Right lobe of liver (tissue), 6 donors: Measurements from ENCODE around the gene ZNF827. TPM values are rescaled to one million over a fixed set of nuclear protein-coding genes. Genes with fewer than 3 reads are reported as not detected.

ENCODE experiments used
- ATAC-seq, 4 donors: fragments of 200-7000 bp; cut with Tn5 transposase; one replicate each; pipeline ENCODE4 v1.9.1; 2020; ENCODE audit warnings: mild to moderate bottlenecking in 4 of 4, moderate library complexity in 4 of 4
- DNase-seq, 3 donors: peaks; one replicate each; pipeline ENCODE4 v3.0.0-alpha.2; 2020
- H3K27ac ChIP-seq, 3 donors: fragments of 200-600 bp; one replicate each; pipeline ENCODE4 v1.8.0; 2022
- H3K27me3 ChIP-seq, 2 donors: fragments of 200-600 bp; one replicate each; pipeline ENCODE4 v1.8.0; 2022
- H3K36me3 ChIP-seq, 4 donors: fragments of 200-600 bp; sonication (generic) in 1 of 4; one replicate each; pipeline versions ENCODE4 v1.5.1 to v1.8.0; 2017 to 2022; ENCODE audit warnings: control low read depth in 1 of 4
- H3K4me1 ChIP-seq, 4 donors: fragments of 200-600 bp; sonication (generic) in 1 of 4; one replicate each; pipeline versions ENCODE4 v1.5.1 to v1.8.0; 2017 to 2022; ENCODE audit warnings: control low read depth in 1 of 4
- H3K4me3 ChIP-seq, 3 donors: fragments of 200-600 bp; one replicate each; pipeline ENCODE4 v1.8.0; 2022
- H3K9me3 ChIP-seq, 4 donors: fragments of 200-600 bp; sonication (generic) in 1 of 4; one replicate each; pipeline versions ENCODE4 v1.5.1 to v1.8.0; 2017 to 2022; ENCODE audit warnings: control low read depth in 1 of 4
- POLR2A ChIP-seq: fragments of 450-650 bp; IDR thresholded peaks from one replicate; pipeline ENCODE4 v1.6.1; 2017; ENCODE audit warnings: antibody characterized with exemption, mild to moderate bottlenecking
- WGBS: methylation state at CpG from one replicate; pipeline ENCODE4 v1.1.6; 2018; ENCODE audit warnings: low coverage, low lambda C conversion rate; ENCODE audit not compliant: insufficient coverage; ENCODE audit errors: missing lambda C conversion rate; 5-methylcytosine and 5-hydroxymethylcytosine counted together
- intact Hi-C, 2 donors: fragments of 100-400 bp; cut with DNase I; formaldehyde crosslinking; loops; one replicate each; pipeline versions ENCODE4 v1.11.2 to v1.14.1; 2022
- total RNA-seq, 6 experiments: library from RNA; depleted of rRNA in 2 of 6; stranded (reverse); fragments of >200 nt in 2 of 6; fragmentation: NEBNext Ultra II Directional in 3 of 6; extraction: Animal tissue kit (Norgen Biotek cat#: 25700) in 3 of 6; gene quantifications; one replicate each; pipeline versions ENCODE4 v1.1.0 to v1.2.4, GENCODE V29; 2016 to 2023
- TF ChIP-seq, protein P1 (sequence below), 4 donors: fragments of 200-600 bp in 3 of 4; fragments of 450-650 bp in 1 of 4; IDR thresholded peaks; one replicate each; pipeline versions ENCODE4 v1.5.1 to v1.8.0; 2016 to 2022; ENCODE audit warnings: antibody characterized with exemption in 4 of 4, mild to moderate bottlenecking in 2 of 4
- donor health status: DM: no; HTN: yes; CAD: no.
- donor health status: DM: no; HTN: no; CAD: no.
- donor health status: DM: no; HTN: no; CAD: no.
- donor health status: DM: no; HTN: yes; CAD: no.
- donor health status: DM: no; HTN: yes; CAD: no.

Gene ZNF827
- total RNA-seq, 6 experiments from 2014 or later, result 0.28 to 1.6 (median 0.68) TPM

DNA sequence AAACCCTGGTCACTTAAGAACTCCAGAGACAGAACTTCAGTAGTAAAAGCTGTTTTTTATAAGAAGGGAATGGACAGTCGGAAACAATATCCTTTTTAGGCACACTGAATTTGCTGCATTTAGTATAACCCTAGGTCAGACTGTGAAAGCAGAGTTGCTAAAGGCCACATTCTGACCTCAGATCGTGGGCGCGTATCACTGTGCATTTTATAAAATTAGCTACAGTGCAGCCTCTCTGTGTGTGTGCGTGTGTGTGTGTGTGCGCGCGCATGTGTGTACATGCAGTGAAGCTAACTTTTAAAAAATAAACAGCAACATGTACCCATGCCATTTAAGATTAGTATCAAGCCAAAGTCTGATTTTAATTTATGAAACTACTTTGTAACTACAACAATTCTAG, 8.0 kb downstream of the ZNF827 start:
- Histone ChIP-seq H3K27me3 (no peaks in the 10 kb centered on the region), H3K4me3 (no peak overlapping the region), H3K27ac (no peak overlapping the region), H3K4me1 (no peaks in the 10 kb centered on the region), H3K36me3 (no peaks in the 10 kb centered on the region), H3K9me3 (no peaks in the 10 kb centered on the region)
- DNase-seq, result no peak
- 55% methylated on average over 4 of the region's 8 CpGs for WGBS
- intact Hi-C loops, result no loop called here
- TF ChIP-seq, protein P1, sequence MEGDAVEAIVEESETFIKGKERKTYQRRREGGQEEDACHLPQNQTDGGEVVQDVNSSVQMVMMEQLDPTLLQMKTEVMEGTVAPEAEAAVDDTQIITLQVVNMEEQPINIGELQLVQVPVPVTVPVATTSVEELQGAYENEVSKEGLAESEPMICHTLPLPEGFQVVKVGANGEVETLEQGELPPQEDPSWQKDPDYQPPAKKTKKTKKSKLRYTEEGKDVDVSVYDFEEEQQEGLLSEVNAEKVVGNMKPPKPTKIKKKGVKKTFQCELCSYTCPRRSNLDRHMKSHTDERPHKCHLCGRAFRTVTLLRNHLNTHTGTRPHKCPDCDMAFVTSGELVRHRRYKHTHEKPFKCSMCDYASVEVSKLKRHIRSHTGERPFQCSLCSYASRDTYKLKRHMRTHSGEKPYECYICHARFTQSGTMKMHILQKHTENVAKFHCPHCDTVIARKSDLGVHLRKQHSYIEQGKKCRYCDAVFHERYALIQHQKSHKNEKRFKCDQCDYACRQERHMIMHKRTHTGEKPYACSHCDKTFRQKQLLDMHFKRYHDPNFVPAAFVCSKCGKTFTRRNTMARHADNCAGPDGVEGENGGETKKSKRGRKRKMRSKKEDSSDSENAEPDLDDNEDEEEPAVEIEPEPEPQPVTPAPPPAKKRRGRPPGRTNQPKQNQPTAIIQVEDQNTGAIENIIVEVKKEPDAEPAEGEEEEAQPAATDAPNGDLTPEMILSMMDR (IDR thresholded peaks at IDR 0.05), result no peak
- no peak for TF ChIP-seq POLR2A
- ATAC-seq, result peak in 1 of 4 donors; percentile 35

DNA sequence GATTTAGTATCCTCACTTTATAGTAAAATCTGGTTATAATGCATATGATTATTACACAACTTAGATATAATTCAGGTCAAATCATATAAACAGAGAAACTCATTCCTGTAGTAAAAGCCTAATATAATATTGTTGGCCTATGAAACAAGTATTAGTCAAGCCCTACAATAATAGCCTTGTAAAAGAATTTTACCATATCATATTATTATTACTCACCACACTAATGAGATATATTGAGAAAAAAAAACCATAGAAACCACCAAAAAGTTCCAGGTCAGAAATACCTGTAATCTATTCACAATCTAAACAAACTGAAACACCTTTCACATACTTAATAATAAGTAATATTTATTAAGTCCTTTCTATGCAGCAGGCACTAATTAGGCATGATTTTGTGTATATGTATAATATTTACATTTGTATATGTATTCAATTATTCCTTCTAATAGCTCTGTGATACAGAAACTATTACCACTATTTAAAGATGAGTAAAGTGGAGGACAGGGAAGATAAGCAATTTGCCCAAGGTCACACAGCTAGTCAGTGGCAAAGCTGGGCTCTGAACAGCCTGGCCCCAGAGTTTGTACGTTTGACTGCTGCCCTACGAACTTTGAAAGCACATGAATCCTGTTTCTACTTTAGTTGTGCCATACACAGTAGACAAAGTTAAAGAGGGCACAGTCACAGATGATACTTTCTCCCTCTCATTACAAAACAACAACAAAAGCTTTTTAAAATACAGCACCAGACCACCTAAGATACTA, 9.0 kb downstream of the ZNF827 start:
- peak in 1 of 4 donors; percentile 36 for ATAC-seq

DNA sequence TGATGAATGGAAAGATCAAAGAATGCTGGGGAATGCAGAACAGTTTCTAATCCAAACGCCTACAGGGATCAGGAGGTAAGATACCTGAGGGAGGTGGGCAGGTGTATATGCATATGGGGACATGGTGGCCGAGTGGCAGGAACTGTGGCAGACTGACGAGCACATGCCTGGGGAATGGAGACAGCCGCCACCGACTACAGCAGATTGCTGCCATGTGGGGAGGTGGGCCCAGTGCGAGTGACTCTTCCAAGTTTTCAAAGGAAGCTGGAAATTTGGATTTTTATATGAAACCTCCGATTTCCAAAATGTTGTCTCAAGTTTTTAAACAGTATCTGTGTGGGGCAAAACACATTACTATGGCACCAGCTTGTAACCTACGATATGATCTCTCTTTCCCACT, 9.9 kb downstream of the ZNF827 start:
- H3K4me3 ChIP-seq, result no peak overlapping the region
- no peak for TF ChIP-seq POLR2A
- TF ChIP-seq, protein P1 (IDR thresholded peaks at IDR 0.05), result no peak

More for the DNA sequence above, 9.0 kb downstream of the ZNF827 start:
- Histone ChIP-seq H3K27me3 (no peaks in the 10 kb centered on the region), H3K4me1 (no peaks in the 10 kb centered on the region), H3K4me3 (no peak overlapping the region), H3K36me3 (no peaks in the 10 kb centered on the region), H3K9me3 (no peaks in the 10 kb centered on the region), H3K27ac (no peak overlapping the region)
- 20% methylated on average over 2 of the region's 2 CpGs for WGBS
- intact Hi-C loops, result no loop called here
- TF ChIP-seq POLR2A, result no peak
- TF ChIP-seq, protein P1 (IDR thresholded peaks at IDR 0.05), result no peak
- no peak for DNase-seq

DNA sequence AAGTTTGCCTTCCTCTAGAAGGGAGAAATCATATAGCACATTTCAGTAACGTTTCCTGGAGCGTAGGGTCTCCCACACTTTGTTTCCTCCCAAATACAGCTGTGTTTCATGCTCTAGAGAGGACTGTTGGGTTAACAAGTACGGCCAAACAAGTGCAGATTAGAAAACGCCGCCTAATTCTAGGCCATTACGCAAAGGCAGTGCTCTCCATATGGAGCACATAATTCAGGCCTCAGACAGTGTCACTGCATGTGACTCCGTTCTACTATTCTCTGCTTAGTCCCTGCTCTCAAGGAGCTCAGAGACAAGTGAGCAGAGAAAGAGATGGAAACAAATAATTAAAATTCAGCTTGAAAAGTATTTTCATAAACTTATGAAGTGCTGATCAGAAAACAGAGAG, 11.6 kb downstream of the ZNF827 start:
- Histone ChIP-seq H3K4me3 (no peak overlapping the region), H3K36me3 (no peaks in the 10 kb centered on the region), H3K27me3 (no peaks in the 10 kb centered on the region), H3K4me1 (no peaks in the 10 kb centered on the region), H3K27ac (no peak overlapping the region), H3K9me3 (no peaks in the 10 kb centered on the region)
- TF ChIP-seq, protein P1 (IDR thresholded peaks at IDR 0.05), result no peak
- TF ChIP-seq POLR2A, result no peak
- ATAC-seq (no peak), DNase-seq (no peak)
- 61% methylated on average over 7 of the region's 7 CpGs for WGBS
- intact Hi-C loops, result no loop called here

More for the DNA sequence above, 9.9 kb downstream of the ZNF827 start:
- DNase-seq, result no peak
- ATAC-seq, result no peak
- intact Hi-C loops, result no loop called here
- no peaks in the 10 kb centered on the region for H3K4me1 ChIP-seq
- WGBS, result 57% methylated on average over 3 of the region's 8 CpGs
- H3K36me3 ChIP-seq, result no peaks in the 10 kb centered on the region
- no peak overlapping the region for H3K27ac ChIP-seq
- no peaks in the 10 kb centered on the region for H3K27me3 ChIP-seq
- no peaks in the 10 kb centered on the region for H3K9me3 ChIP-seq
